ENCODE results near the gene AKNAD1. TPM values are rescaled to one million over a fixed set of nuclear protein-coding genes. Genes with fewer than 3 reads are reported as not detected.

Gene AKNAD1
- total RNA-seq, 1 donor from 2014 or later, result 0.70 TPM

GRCh38 chr1:108884968-108885367, 28.1 kb upstream of the AKNAD1 start:
- no peaks in the 10 kb centered on the region for H3K27me3 Mint-ChIP-seq (ENCODE audit: unreplicated experiment)
- no peaks in the 10 kb centered on the region for H3K9me3 Mint-ChIP-seq (ENCODE audit: unreplicated experiment)
- H3K4me1 Mint-ChIP-seq (ENCODE audit: unreplicated experiment), result peaks cover 51% of the 10 kb centered on the region
- no peak overlapping the region for H3K27ac Mint-ChIP-seq (ENCODE audit: unreplicated experiment)
- no peak for DNase-seq (ENCODE audit: extremely low spot score, unreplicated experiment)
- no peak overlapping the region for H3K4me3 Mint-ChIP-seq (ENCODE audit: unreplicated experiment)
- H3K36me3 Mint-ChIP-seq (ENCODE audit: unreplicated experiment), result peaks cover 1% of the 10 kb centered on the region
- no peak for TF ChIP-seq CTCF (IDR thresholded peaks at IDR 0.05)

GRCh38 chr1:108882837-108883236, 25.9 kb upstream of the AKNAD1 start:
- no peak for TF ChIP-seq CTCF (IDR thresholded peaks at IDR 0.05)
- no peaks in the 10 kb centered on the region for H3K9me3 Mint-ChIP-seq (ENCODE audit: unreplicated experiment)
- H3K27me3 Mint-ChIP-seq (ENCODE audit: unreplicated experiment), result no peaks in the 10 kb centered on the region
- peak overlapping the region; percentile 23 for H3K27ac Mint-ChIP-seq (ENCODE audit: unreplicated experiment)
- H3K36me3 Mint-ChIP-seq (ENCODE audit: unreplicated experiment), result no peaks in the 10 kb centered on the region
- H3K4me3 Mint-ChIP-seq (ENCODE audit: unreplicated experiment), result no peak overlapping the region
- H3K4me1 Mint-ChIP-seq (ENCODE audit: unreplicated experiment), result peaks cover 52% of the 10 kb centered on the region
- DNase-seq (ENCODE audit: extremely low spot score, unreplicated experiment), result no peak

DNA sequence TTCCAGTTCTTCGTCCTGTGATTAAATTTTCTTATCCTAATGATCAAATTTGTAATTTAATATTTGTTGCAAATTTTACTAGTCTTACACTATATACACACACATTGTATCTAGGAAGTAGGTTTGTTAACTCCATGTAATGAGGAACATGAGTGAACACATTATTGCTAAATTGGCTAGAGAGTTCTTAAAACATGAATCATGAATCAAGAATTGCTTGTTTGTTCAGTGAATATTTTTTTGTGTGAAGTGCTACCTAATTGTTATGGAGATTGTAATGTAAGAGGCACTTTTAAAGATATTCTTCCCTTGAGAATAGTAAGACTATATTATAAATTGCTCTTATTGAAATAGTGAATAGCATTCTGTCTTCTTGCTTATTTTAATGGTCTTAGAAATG, 24.5 kb upstream of the AKNAD1 start:
- H3K27ac Mint-ChIP-seq (ENCODE audit: unreplicated experiment), result no peak overlapping the region
- no peak for TF ChIP-seq CTCF (IDR thresholded peaks at IDR 0.05)
- peaks cover 54% of the 10 kb centered on the region for H3K4me1 Mint-ChIP-seq (ENCODE audit: unreplicated experiment)
- DNase-seq (ENCODE audit: extremely low spot score, unreplicated experiment), result no peak
- H3K27me3 Mint-ChIP-seq (ENCODE audit: unreplicated experiment), result no peaks in the 10 kb centered on the region
- H3K36me3 Mint-ChIP-seq (ENCODE audit: unreplicated experiment), result no peaks in the 10 kb centered on the region
- no peaks in the 10 kb centered on the region for H3K9me3 Mint-ChIP-seq (ENCODE audit: unreplicated experiment)
- H3K4me3 Mint-ChIP-seq (ENCODE audit: unreplicated experiment), result no peak overlapping the region

GRCh38 chr1:108880850-108881249, 24.0 kb upstream of the AKNAD1 start:
- Mint-ChIP-seq H3K4me1 (ENCODE audit: unreplicated experiment) (peaks cover 55% of the 10 kb centered on the region), H3K9me3 (ENCODE audit: unreplicated experiment) (no peaks in the 10 kb centered on the region), H3K36me3 (ENCODE audit: unreplicated experiment) (no peaks in the 10 kb centered on the region), H3K27ac (ENCODE audit: unreplicated experiment) (peak overlapping the region; percentile 49), H3K4me3 (ENCODE audit: unreplicated experiment) (no peak overlapping the region), H3K27me3 (ENCODE audit: unreplicated experiment) (no peaks in the 10 kb centered on the region)
- TF ChIP-seq CTCF (IDR thresholded peaks at IDR 0.05), result no peak
- DNase-seq (ENCODE audit: extremely low spot score, unreplicated experiment), result no peak

- peak overlapping the region; percentile 44 for H3K4me3 Mint-ChIP-seq (ENCODE audit: unreplicated experiment)
- peaks cover 47% of the 10 kb centered on the region for H3K4me1 Mint-ChIP-seq (ENCODE audit: unreplicated experiment)
- H3K36me3 Mint-ChIP-seq (ENCODE audit: unreplicated experiment), result no peaks in the 10 kb centered on the region
- H3K9me3 Mint-ChIP-seq (ENCODE audit: unreplicated experiment), result no peaks in the 10 kb centered on the region
- TF ChIP-seq CTCF (IDR thresholded peaks at IDR 0.05), result no peak
- H3K27me3 Mint-ChIP-seq (ENCODE audit: unreplicated experiment), result no peaks in the 10 kb centered on the region
- H3K27ac Mint-ChIP-seq (ENCODE audit: unreplicated experiment), result peak overlapping the region; percentile 57
- no peak for DNase-seq (ENCODE audit: extremely low spot score, unreplicated experiment)
These were observed 21.8 kb upstream of the AKNAD1 start for GRCh38 chr1:108878678-108879077.
